IMR-90 (cell line): ENCODE measurements around the gene RAB11FIP3. TPM values are rescaled to one million over a fixed set of nuclear protein-coding genes. Genes with fewer than 3 reads are reported as not detected.

ENCODE experiments used
- ATAC-seq: fragments of 200-7000 bp; cut with Tn5 transposase; 2 replicates; pipeline ENCODE4 v1.9.1; 2020; ENCODE audit warnings: low read depth, mild to moderate bottlenecking, moderate library complexity
- BruUV-seq: library from RNA; stranded (reverse); fragments of 400-500 nt; replicated peaks from 2 replicates; lab custom pipeline; 2021; lab: Mats Ljungman, UMichigan
- CTCF ChIA-PET: fragments of 300-600 bp; formaldehyde crosslinking; extraction: SDS; loops from one replicate; lab custom pipeline; 2021; ENCODE audit warnings: antibody characterized with exemption; lab: Yijun Ruan, JAX
- POLR2A ChIA-PET: fragments of 300-600 bp; sonication (Branson Sonifier 250); formaldehyde crosslinking; loops from one replicate; lab custom pipeline; 2022; ENCODE audit warnings: antibody characterized with exemption; ENCODE audit not compliant: unreplicated experiment; lab: Charles Lee
- DNase-seq: peaks from one replicate; pipeline ENCODE4 v3.0.0; 2013
- H2AFZ ChIP-seq: replicated peaks from 2 replicates; pipeline ENCODE3; 2013; ENCODE audit warnings: low read length, mild to moderate bottlenecking; ENCODE audit not compliant: poor library complexity
- H2AK5ac ChIP-seq: 2 replicates; pipeline ENCODE4 v1.6.1; 2013; ENCODE audit warnings: low read depth, low read length, inconsistent platforms
- H2AK9ac ChIP-seq: replicated peaks from 2 replicates; pipeline ENCODE3; 2013; ENCODE audit warnings: mild to moderate bottlenecking, low read depth, low read length, moderate library complexity; ENCODE audit not compliant: poor library complexity
- H2BK120ac ChIP-seq: 2 replicates; pipeline ENCODE4 v1.6.1; 2013; ENCODE audit warnings: low read depth, low read length, inconsistent platforms
- H2BK15ac ChIP-seq: 3 replicates; pipeline ENCODE4 v1.6.1; 2013; ENCODE audit warnings: low read depth, low read length, inconsistent platforms
- H2BK20ac ChIP-seq: 2 replicates; pipeline ENCODE4 v1.6.1; 2013; ENCODE audit warnings: low read depth, mild to moderate bottlenecking, inconsistent platforms, low read length, moderate library complexity
- H2BK5ac ChIP-seq: 2 replicates; pipeline ENCODE4 v1.6.1; 2013; ENCODE audit warnings: mild to moderate bottlenecking, low read depth, low read length, inconsistent platforms; ENCODE audit not compliant: poor library complexity, severe bottlenecking
- H3K14ac ChIP-seq: replicated peaks from 2 replicates; pipeline ENCODE4 v1.6.1; 2013; ENCODE audit warnings: low read depth, low read length, inconsistent platforms
- H3K18ac ChIP-seq: 2 replicates; pipeline ENCODE4 v1.6.1; 2013; ENCODE audit warnings: low read depth, low read length, control low read depth
- H3K23ac ChIP-seq: 2 replicates; pipeline ENCODE4 v1.6.1; 2013; ENCODE audit warnings: low read depth, low read length, inconsistent platforms
- H3K27ac ChIP-seq: 2 replicates; pipeline ENCODE4 v1.5.1; 2013; ENCODE audit warnings: mild to moderate bottlenecking, control low read depth, low read length; ENCODE audit not compliant: insufficient read depth
- H3K27me3 ChIP-seq: 2 replicates; pipeline ENCODE4 v1.6.1; 2013; ENCODE audit warnings: low read length; ENCODE audit not compliant: control insufficient read depth, insufficient read depth
- H3K36me3 ChIP-seq: 2 replicates; pipeline ENCODE4 v1.6.1; 2013; ENCODE audit warnings: low read length, mixed read lengths; ENCODE audit not compliant: control insufficient read depth, insufficient read depth
- H3K4ac ChIP-seq: 2 replicates; pipeline ENCODE4 v1.6.1; 2013; ENCODE audit warnings: low read depth, low read length, inconsistent platforms
- H3K4me1 ChIP-seq: 2 replicates; pipeline ENCODE4 v1.6.1; 2013; ENCODE audit warnings: low read length, mixed read lengths; ENCODE audit not compliant: control insufficient read depth, insufficient read depth
- H3K4me2 ChIP-seq: 2 replicates; pipeline ENCODE4 v1.6.1; 2013; ENCODE audit warnings: low read depth, mild to moderate bottlenecking, control low read depth, low read length, moderate library complexity
- H3K4me3 ChIP-seq: 2 replicates; pipeline ENCODE4 v1.5.1; 2013; ENCODE audit warnings: low read depth, mild to moderate bottlenecking, control low read depth, low read length, moderate library complexity; ENCODE audit not compliant: insufficient read depth
- H3K56ac ChIP-seq: 2 replicates; pipeline ENCODE4 v1.6.1; 2013; ENCODE audit warnings: low read length, inconsistent platforms; ENCODE audit not compliant: insufficient read depth; ENCODE audit errors: extremely low read depth
- H3K79me1 ChIP-seq, 2 experiments: 2 replicates each; pipeline ENCODE4 v1.6.1; 2013; ENCODE audit warnings: low read length in 2 of 2, inconsistent platforms in 1 of 2, low read depth in 1 of 2
- H3K9ac ChIP-seq: 2 replicates; pipeline ENCODE4 v1.6.1; 2013; ENCODE audit warnings: low read depth, low read length, control low read depth
- H3K9me1 ChIP-seq: 2 replicates; pipeline ENCODE4 v1.6.1; 2013; ENCODE audit warnings: low read length, inconsistent platforms; ENCODE audit not compliant: insufficient read depth
- H3K9me3 ChIP-seq: 2 replicates; pipeline ENCODE4 v1.6.1; 2013; ENCODE audit warnings: low read length; ENCODE audit not compliant: control insufficient read depth, insufficient read depth
- H4K20me1 ChIP-seq: 2 replicates; pipeline ENCODE4 v1.6.1; 2013; ENCODE audit warnings: low read length, inconsistent platforms; ENCODE audit not compliant: insufficient read depth
- H4K5ac ChIP-seq: 2 replicates; pipeline ENCODE4 v1.6.1; 2013; ENCODE audit warnings: mild to moderate bottlenecking, low read depth, low read length, control low read depth
- H4K8ac ChIP-seq, 2 experiments: 2 replicates each; pipeline ENCODE4 v1.6.1; 2013; ENCODE audit warnings: low read depth in 2 of 2, low read length in 2 of 2, control low read depth in 1 of 2, inconsistent platforms in 1 of 2
- H4K91ac ChIP-seq: 2 replicates; pipeline ENCODE4 v1.6.1; 2013; ENCODE audit warnings: low read depth, low read length, inconsistent platforms; ENCODE audit not compliant: insufficient read depth
- BHLHE40 ChIP-seq: fragments of 150-350 bp; IDR thresholded peaks from 2 replicates; pipeline ENCODE4 v1.6.1; 2016; ENCODE audit warnings: mild to moderate bottlenecking, low read depth, low read length
- CEBPB ChIP-seq: IDR thresholded peaks from 2 replicates; pipeline ENCODE4 v1.6.1; 2012; ENCODE audit warnings: low read depth, low read length, improper control_type of control experiment
- CHD1 ChIP-seq: IDR thresholded peaks from 2 replicates; pipeline ENCODE4 v1.6.1; 2012; ENCODE audit warnings: low read depth, low read length, improper control_type of control experiment
- MAZ ChIP-seq: IDR thresholded peaks from 2 replicates; pipeline ENCODE4 v1.6.1; 2012; ENCODE audit warnings: low read depth, mild to moderate bottlenecking, low read length, improper control_type of control experiment, moderate library complexity, borderline replicate concordance
- MXI1 ChIP-seq: IDR thresholded peaks from 2 replicates; pipeline ENCODE4 v1.6.1; 2012; ENCODE audit warnings: low read depth, mild to moderate bottlenecking, low read length, moderate library complexity, borderline replicate concordance
- POLR2A ChIP-seq: IDR thresholded peaks from 2 replicates; pipeline ENCODE4 v1.6.1; 2012; ENCODE audit warnings: mild to moderate bottlenecking, low read depth, low read length
- RFX5 ChIP-seq: IDR thresholded peaks from 2 replicates; pipeline ENCODE4 v1.8.0; 2012; ENCODE audit warnings: low read depth, mild to moderate bottlenecking, low read length, moderate library complexity
- SMC3 ChIP-seq: fragments of 150-350 bp; IDR thresholded peaks from 2 replicates; pipeline ENCODE4 v1.6.1; 2016; ENCODE audit warnings: low read depth, mild to moderate bottlenecking, antibody characterized with exemption, low read length, moderate library complexity
- WGBS, 2 experiments: methylation state at CpG; one replicate each; pipeline versions ENCODE4 v1.1.5 to v1.1.7; 2013; ENCODE audit warnings: missing lambda C conversion rate in 2 of 2; ENCODE audit not compliant: insufficient read length in 1 of 2; ENCODE audit errors: extremely low coverage in 2 of 2; 5-methylcytosine and 5-hydroxymethylcytosine counted together
- dilution Hi-C: fragments of 300-500 bp; cut with HindIII; formaldehyde crosslinking; loops from one replicate; pipeline ENCODE4 v1.14.3; 2018; ENCODE audit warnings: low sequenced_read_pairs; ENCODE audit not compliant: unreplicated experiment
- in situ Hi-C: fragments of 300-500 bp; cut with MboI; formaldehyde crosslinking; loops from 3 replicates; pipeline ENCODE4 v1.14.3; 2019; ENCODE audit warnings: low sequenced_read_pairs, inconsistent platforms, mixed read lengths
- intact Hi-C: fragments of 100-400 bp; cut with micrococcal nuclease; formaldehyde crosslinking; loops from 2 replicates; pipeline ENCODE4 v1.10.0; 2022
- polyA plus RNA-seq, 3 experiments: library from polyadenylated mRNA; depleted of rRNA; stranded (reverse); fragments of >200 nt; gene quantifications; 2 replicates each; pipeline ENCODE4 v1.2.3, GENCODE V29; 2012; ENCODE audit warnings: low replicate concordance in 1 of 3
- total RNA-seq: library from RNA; depleted of rRNA; stranded (reverse); fragments of >200 nt; gene quantifications from 2 replicates; pipeline ENCODE4 v1.2.3, GENCODE V29; 2012
- TF ChIP-seq, protein P1 (sequence below): fragments of 150-350 bp; IDR thresholded peaks from 2 replicates; pipeline ENCODE4 v1.6.1; 2017; ENCODE audit warnings: mild to moderate bottlenecking, antibody characterized with exemption, low read length, low read depth
- TF ChIP-seq, protein P2 (sequence below): fragments of 150-350 bp; IDR thresholded peaks from 2 replicates; pipeline ENCODE4 v1.6.1; 2016; ENCODE audit warnings: low read depth, mild to moderate bottlenecking, low read length, moderate library complexity, borderline replicate concordance

The RAB11FIP3 gene
- total and polyA plus RNA-seq, 2 of the 4 experiments (the other 2 are of a cell fraction): 7.5 to 22.5 TPM

- ATAC-seq (peak; percentile 80), DNase-seq (peak; percentile 33)
- dilution Hi-C loops: no loop called here
- ChIA-PET CTCF (no interaction called here), POLR2A (no interaction called here)
- Histone ChIP-seq H4K5ac (peak within 1 kb of the TSS; percentile 39; the same call in 1 of the 2 replicates), H3K27ac (peak within 1 kb of the TSS; percentile 82), H3K14ac (peak within 1 kb of the TSS; percentile 68; the same call in 1 of the 2 replicates), H3K56ac (no peak within 1 kb of the TSS; the same call in none of the 2 replicates), H3K4me1 (peaks cover 2% of the 10 kb centered on the region; the same call in 1 of the 2 replicates), H3K27me3 (no peaks in the 10 kb centered on the region), H3K9me1 (0 out of 2 replicates have a peak, but pooled peaks cover 3% of the 10 kb centered on the region), H3K9me3 (no peaks in the 10 kb centered on the region), H2BK15ac (no peak within 1 kb of the TSS; the same call in 2 of the 3 replicates), H3K23ac (peak within 1 kb of the TSS; percentile 86), H2BK120ac (0 out of 2 replicates have a peak within 1 kb of the TSS, but pooled peaks have one; percentile 8), H2AK5ac (peak within 1 kb of the TSS; percentile 84), H2AFZ (peak within 1 kb of the TSS; percentile 96), H3K4me3 (peak within 1 kb of the TSS; percentile 93), H3K4me2 (peak within 1 kb of the TSS; percentile 99), H3K4ac (peak within 1 kb of the TSS; percentile 65), H3K9ac (peak within 1 kb of the TSS; percentile 91), H4K91ac (no peak within 1 kb of the TSS; the same call in 1 of the 2 replicates), H3K18ac (no peak within 1 kb of the TSS), H4K8ac (peak within 1 kb of the TSS in 1 of 2 experiments; percentile 69; a peak in 1 of 4 replicates), H4K20me1 (peaks cover 16% of the 10 kb centered on the region), H2BK20ac (no peak within 1 kb of the TSS), H3K36me3 (peaks cover 3% of the 10 kb centered on the region), H2AK9ac (peak within 1 kb of the TSS; percentile 94), H2BK5ac (peak within 1 kb of the TSS; percentile 62), H3K79me1 (peaks cover 13 to 29% of the 10 kb centered on the region in 2 experiments; a peak in 3 of 4 replicates)
- BruUV-seq: no TSS peak
- intact Hi-C loops: no loop called here
- WGBS, 2 experiments: 1% methylated on average over 43 of the region's 123 CpGs; no CpG with 5 or more reads in 1 of the 2 experiments
- TF ChIP-seq CHD1 (no peak), RFX5 (no peak), MXI1 (peak; percentile 32; the same call in 1 of the 2 replicates), BHLHE40 (no peak), MAZ (peak; percentile 44; the same call in 1 of the 2 replicates), CEBPB (no peak), POLR2A (0 out of 2 replicates have a peak, but pooled peaks have one; percentile 3), SMC3 (no peak)
- TF ChIP-seq, protein P1, sequence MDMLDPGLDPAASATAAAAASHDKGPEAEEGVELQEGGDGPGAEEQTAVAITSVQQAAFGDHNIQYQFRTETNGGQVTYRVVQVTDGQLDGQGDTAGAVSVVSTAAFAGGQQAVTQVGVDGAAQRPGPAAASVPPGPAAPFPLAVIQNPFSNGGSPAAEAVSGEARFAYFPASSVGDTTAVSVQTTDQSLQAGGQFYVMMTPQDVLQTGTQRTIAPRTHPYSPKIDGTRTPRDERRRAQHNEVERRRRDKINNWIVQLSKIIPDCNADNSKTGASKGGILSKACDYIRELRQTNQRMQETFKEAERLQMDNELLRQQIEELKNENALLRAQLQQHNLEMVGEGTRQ: peak; percentile 63
- TF ChIP-seq, protein P2, sequence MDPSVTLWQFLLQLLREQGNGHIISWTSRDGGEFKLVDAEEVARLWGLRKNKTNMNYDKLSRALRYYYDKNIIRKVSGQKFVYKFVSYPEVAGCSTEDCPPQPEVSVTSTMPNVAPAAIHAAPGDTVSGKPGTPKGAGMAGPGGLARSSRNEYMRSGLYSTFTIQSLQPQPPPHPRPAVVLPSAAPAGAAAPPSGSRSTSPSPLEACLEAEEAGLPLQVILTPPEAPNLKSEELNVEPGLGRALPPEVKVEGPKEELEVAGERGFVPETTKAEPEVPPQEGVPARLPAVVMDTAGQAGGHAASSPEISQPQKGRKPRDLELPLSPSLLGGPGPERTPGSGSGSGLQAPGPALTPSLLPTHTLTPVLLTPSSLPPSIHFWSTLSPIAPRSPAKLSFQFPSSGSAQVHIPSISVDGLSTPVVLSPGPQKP: no peak
- in situ Hi-C loops: no loop called here
These were observed 43.4 kb upstream of the RAB11FIP3 start, which contains the start of gene PGAP6 for GRCh38 chr16:381789-382717. Gene PGAP6 (minus strand): TSS chr16:381978. CDS start chr16:381821, 157 bp downstream.
